Measurements from ENCODE around the gene NGEF. TPM values are rescaled to one million over a fixed set of nuclear protein-coding genes. Genes with fewer than 3 reads are reported as not detected.

The NGEF gene
- total RNA-seq, 4 donors from 2014 or later, result 14.4 to 25.0 (median 17.9) TPM

DNA sequence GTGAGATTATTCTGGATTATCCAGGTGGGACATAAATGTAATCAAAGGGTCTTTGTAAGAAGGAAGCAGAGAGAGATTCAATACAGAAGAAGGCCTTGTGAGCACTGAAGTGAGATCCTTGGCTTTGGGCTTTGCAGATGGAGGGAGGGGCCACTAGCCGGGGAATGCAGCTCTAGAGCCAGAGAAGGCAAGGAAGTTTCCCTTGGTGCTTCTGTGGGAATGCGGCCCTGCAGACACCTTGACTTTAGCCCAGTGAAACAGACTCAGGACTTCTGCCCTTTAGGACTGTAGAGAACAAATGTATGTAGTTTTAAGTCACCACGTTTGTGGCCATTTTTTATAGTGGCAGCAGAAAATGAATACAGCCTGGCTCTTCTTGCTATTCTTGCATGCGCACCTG is 27.5 kb upstream of the NGEF start:
- Histone ChIP-seq H3K9me3 (no peaks in the 10 kb centered on the region), H3K36me3 (no peaks in the 10 kb centered on the region), H3K4me1 (no peaks in the 10 kb centered on the region), H3K4me3 (no peak overlapping the region), H3K27ac (no peak overlapping the region), H3K27me3 (no peaks in the 10 kb centered on the region)
- TF ChIP-seq, protein P1, sequence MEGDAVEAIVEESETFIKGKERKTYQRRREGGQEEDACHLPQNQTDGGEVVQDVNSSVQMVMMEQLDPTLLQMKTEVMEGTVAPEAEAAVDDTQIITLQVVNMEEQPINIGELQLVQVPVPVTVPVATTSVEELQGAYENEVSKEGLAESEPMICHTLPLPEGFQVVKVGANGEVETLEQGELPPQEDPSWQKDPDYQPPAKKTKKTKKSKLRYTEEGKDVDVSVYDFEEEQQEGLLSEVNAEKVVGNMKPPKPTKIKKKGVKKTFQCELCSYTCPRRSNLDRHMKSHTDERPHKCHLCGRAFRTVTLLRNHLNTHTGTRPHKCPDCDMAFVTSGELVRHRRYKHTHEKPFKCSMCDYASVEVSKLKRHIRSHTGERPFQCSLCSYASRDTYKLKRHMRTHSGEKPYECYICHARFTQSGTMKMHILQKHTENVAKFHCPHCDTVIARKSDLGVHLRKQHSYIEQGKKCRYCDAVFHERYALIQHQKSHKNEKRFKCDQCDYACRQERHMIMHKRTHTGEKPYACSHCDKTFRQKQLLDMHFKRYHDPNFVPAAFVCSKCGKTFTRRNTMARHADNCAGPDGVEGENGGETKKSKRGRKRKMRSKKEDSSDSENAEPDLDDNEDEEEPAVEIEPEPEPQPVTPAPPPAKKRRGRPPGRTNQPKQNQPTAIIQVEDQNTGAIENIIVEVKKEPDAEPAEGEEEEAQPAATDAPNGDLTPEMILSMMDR (IDR thresholded peaks at IDR 0.05), result no peak
- TF ChIP-seq POLR2AphosphoS5 (IDR thresholded peaks at IDR 0.05), result no peak
- no peak for TF ChIP-seq POLR2A (IDR thresholded peaks at IDR 0.05)
- TF ChIP-seq EP300 (IDR thresholded peaks at IDR 0.05), result no peak
- no peak for DNase-seq (ENCODE audit: low spot score in 2 of 2)
- WGBS, result 82% methylated on average over 4 of the region's 4 CpGs

DNA sequence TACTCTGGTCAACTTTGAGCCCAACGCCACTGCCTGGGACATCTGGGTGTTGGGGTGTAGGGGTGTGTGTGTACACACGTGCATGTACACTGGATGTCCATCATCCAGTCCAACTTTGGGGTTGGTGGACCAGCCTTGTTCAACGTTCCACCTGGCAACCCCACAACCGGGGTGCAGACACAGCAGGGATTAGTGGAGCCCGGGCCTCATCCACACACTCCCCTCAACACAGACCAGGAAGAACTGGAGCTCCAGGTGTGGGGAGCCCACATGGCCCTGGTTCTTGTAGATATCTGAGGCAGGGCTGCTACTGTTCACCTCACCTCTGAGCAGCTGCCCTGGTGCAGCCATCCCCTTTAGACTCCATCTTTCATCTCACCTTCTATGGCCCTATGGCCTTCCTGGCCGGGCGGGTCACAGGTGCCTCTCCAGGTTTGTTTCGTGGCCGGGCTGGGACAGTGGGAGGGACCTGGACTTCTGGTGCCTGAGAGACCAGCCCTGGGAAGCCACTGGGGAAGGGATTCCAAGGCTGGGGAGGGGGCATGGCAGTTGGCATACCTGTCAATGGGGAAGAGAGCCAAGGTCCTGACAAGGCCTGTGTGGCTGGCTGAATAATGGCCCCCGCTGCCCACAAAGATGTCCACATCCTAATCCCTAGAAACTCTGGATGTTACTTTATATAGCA is 26.9 kb upstream of the NGEF start:
- Histone ChIP-seq H3K36me3 (no peaks in the 10 kb centered on the region), H3K4me1 (no peaks in the 10 kb centered on the region), H3K27me3 (no peaks in the 10 kb centered on the region), H3K27ac (peak overlapping the region; percentile 52), H3K4me3 (no peak overlapping the region), H3K9me3 (no peaks in the 10 kb centered on the region)
- TF ChIP-seq, protein P1 (IDR thresholded peaks at IDR 0.05), result no peak
- no peak for TF ChIP-seq EP300 (IDR thresholded peaks at IDR 0.05)
- no peak for TF ChIP-seq POLR2AphosphoS5 (IDR thresholded peaks at IDR 0.05)
- no peak for TF ChIP-seq POLR2A (IDR thresholded peaks at IDR 0.05)
- 96% methylated on average over 9 of the region's 10 CpGs for WGBS
- no peak for DNase-seq (ENCODE audit: low spot score in 2 of 2)

DNA sequence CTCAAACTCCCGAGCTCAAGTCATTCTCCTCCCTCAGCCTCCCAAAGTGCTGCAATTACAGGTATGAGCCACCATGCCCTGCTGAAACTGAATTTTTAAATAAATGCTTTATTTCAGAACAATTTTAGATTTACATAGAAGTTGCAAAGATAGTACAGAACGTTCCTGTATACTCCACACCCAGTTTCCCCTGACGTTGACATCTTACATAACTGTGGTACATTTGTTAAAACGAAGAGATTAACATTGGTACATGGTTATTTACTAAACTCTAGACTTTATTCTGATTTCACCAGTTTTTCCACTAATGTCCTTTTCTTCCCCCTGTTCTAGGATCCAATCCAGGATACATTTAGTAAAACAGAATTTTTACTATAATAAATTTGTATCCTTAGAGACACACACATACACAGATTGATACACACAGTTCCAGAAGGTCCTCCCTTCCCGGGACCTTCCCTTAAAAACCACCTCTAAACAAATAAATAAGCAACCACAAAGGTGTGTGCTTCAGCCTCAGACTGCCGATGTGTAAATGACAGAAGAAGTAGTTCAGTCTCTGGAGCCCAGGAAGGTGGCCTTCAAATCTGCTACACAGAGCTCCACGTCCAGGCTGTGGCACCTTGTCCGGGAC is 26.3 kb upstream of the NGEF start:
- H3K36me3 ChIP-seq, result no peaks in the 10 kb centered on the region
- no peaks in the 10 kb centered on the region for H3K27me3 ChIP-seq
- peak overlapping the region; percentile 52 for H3K27ac ChIP-seq
- 64% methylated on average over 8 of the region's 8 CpGs for WGBS
- H3K4me3 ChIP-seq, result no peak overlapping the region
- TF ChIP-seq, protein P1 (IDR thresholded peaks at IDR 0.05), result no peak
- TF ChIP-seq POLR2A (IDR thresholded peaks at IDR 0.05), result no peak
- TF ChIP-seq POLR2AphosphoS5 (IDR thresholded peaks at IDR 0.05), result no peak
- no peak for TF ChIP-seq EP300 (IDR thresholded peaks at IDR 0.05)
- H3K4me1 ChIP-seq, result no peaks in the 10 kb centered on the region
- no peaks in the 10 kb centered on the region for H3K9me3 ChIP-seq
- no peak for DNase-seq (ENCODE audit: low spot score in 2 of 2)

DNA sequence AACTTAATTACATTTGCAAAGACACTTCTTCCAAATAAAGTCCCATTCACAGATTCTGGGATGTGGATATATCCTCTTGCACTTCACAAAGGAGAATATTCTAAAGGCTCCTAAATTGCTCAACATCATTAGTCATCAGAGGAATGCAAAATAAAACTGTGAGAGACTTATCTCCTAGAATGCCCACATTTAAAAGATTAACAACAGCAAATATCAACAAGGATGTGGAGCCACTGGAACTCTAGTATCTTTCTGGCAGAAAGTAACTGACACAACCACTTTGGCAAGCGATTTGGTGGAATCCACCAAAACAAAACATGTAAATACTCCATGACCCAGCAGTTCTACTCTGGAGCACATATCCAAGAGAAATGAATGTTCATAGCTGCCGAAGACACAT is 24.0 kb upstream of the NGEF start:
- no peaks in the 10 kb centered on the region for H3K4me1 ChIP-seq
- TF ChIP-seq POLR2A (IDR thresholded peaks at IDR 0.05) (no peak), EP300 (IDR thresholded peaks at IDR 0.05) (no peak), POLR2AphosphoS5 (IDR thresholded peaks at IDR 0.05) (no peak)
- TF ChIP-seq, protein P1 (IDR thresholded peaks at IDR 0.05), result no peak
- H3K27me3 ChIP-seq, result no peaks in the 10 kb centered on the region
- WGBS, result 97% methylated on average over 2 of the region's 2 CpGs
- H3K36me3 ChIP-seq, result no peaks in the 10 kb centered on the region
- no peak overlapping the region for H3K4me3 ChIP-seq
- no peaks in the 10 kb centered on the region for H3K9me3 ChIP-seq
- no peak overlapping the region for H3K27ac ChIP-seq
- DNase-seq (ENCODE audit: low spot score in 2 of 2), result no peak

DNA sequence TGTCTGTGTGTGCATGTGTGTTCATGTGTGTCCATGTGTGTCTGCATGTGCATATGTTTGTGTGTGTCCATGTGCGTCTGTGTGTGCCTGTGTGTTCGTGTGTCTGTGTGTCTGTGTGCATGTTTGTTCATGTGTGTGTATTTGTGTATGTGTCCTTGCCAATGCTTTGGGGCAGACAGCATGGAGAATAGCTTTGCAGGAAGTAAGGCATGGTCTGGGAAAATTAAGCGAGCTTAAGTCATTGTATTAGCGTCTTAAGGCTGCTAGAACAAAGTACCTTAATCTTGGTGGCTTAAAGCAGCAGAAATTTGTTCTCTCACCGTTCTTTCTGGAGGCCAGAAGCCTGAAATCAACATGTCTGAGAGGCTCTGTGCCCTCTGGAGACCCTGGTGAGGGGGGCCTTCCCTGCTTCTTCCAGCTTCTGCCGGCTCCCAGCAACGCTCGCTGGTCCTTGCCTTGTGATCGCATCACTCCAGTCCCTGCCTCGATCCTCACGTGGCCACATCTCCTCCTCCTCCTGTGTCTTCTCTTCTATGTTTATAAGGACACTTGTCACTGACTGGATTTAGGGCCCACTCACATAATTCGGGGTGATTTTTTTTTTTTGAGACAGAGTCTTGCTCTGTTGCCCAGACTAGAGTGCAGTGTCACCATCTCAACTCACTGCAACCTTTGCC is 23.2 kb upstream of the NGEF start:
- WGBS, result 86% methylated on average over 12 of the region's 12 CpGs
- Histone ChIP-seq H3K4me3 (no peak overlapping the region), H3K27me3 (no peaks in the 10 kb centered on the region), H3K9me3 (no peaks in the 10 kb centered on the region), H3K36me3 (no peaks in the 10 kb centered on the region), H3K4me1 (no peaks in the 10 kb centered on the region), H3K27ac (no peak overlapping the region)
- DNase-seq (ENCODE audit: low spot score in 2 of 2), result no peak
- no peak for TF ChIP-seq POLR2AphosphoS5 (IDR thresholded peaks at IDR 0.05)

Measured in suprapubic skin (tissue), 4 donors.